ENCODE results near the gene YIF1A.

GRCh38 chr11:66328031-66328301 is 39.0 kb upstream of the YIF1A start:
- TF ChIP-seq CTCF (IDR thresholded peaks at IDR 0.05; ENCODE audit: low read depth, low read length), result no peak
- no peak for TF ChIP-seq MAX (IDR thresholded peaks at IDR 0.05; ENCODE audit: low read depth, low read length)
- no peak for TF ChIP-seq POLR2A (IDR thresholded peaks at IDR 0.05; ENCODE audit: extremely low read depth, insufficient read length)
- no peak for TF ChIP-seq MYC (IDR thresholded peaks at IDR 0.05; ENCODE audit: low read depth, low read length)
